Astrocyte of the spinal cord (primary cell): Measurements from ENCODE around the gene ZNF133.
"Not testable (repeated sequence)": the region's sequence is repeated elsewhere in the genome, so short reads cannot be mapped to it uniquely, and the experiment has no call there.

ENCODE experiments used
- DNase-seq: peaks from one replicate; pipeline ENCODE4 v3.0.0; 2011; ENCODE audit warnings: low read depth, low spot score
- H3K4me3 ChIP-seq: 2 replicates; pipeline ENCODE4 v1.5.1; 2011; ENCODE audit warnings: low read depth, mild to moderate bottlenecking, low read length, moderate library complexity
- CTCF ChIP-seq: IDR thresholded peaks from 2 replicates; pipeline ENCODE4 v1.5.1; 2012; ENCODE audit warnings: low read depth, mild to moderate bottlenecking, low read length, inconsistent platforms
- in situ Hi-C: cut with HindIII; loops from 2 replicates; pipeline ENCODE4 v1.10.0; 2017; ENCODE audit warnings: low sequenced_read_pairs

ZNF133 gene

GRCh38 chr20:18331694-18332093, 43.4 kb downstream of the ZNF133 start:
- peak; percentile 7 for DNase-seq
- TF ChIP-seq CTCF: no peak
- in situ Hi-C loops: no loop called here
- no peak overlapping the region for H3K4me3 ChIP-seq

GRCh38 chr20:18349749-18350148, 61.4 kb downstream of the ZNF133 start:
- H3K4me3 ChIP-seq, in situ Hi-C loops, DNase-seq: not testable (repeated sequence)

- in situ Hi-C loops: no loop called here
- TF ChIP-seq CTCF: no peak
- DNase-seq: no peak
- H3K4me3 ChIP-seq: no peak overlapping the region
Measured at GRCh38 chr20:18359854-18360253, 71.5 kb downstream of the ZNF133 start.

- TF ChIP-seq CTCF: no peak
- no peak for DNase-seq
- in situ Hi-C loops: no loop called here
- H3K4me3 ChIP-seq: no peak overlapping the region
Measured at GRCh38 chr20:18360635-18361034, 72.3 kb downstream of the ZNF133 start.

- in situ Hi-C loops: no loop called here
- DNase-seq: no peak
- TF ChIP-seq CTCF: no peak
- H3K4me3 ChIP-seq: no peak overlapping the region
Measured at GRCh38 chr20:18361678-18362077, 73.4 kb downstream of the ZNF133 start.

- no peak for TF ChIP-seq CTCF
- no peak for DNase-seq
- in situ Hi-C loops: no loop called here
- no peak overlapping the region for H3K4me3 ChIP-seq
Measured at GRCh38 chr20:18362916-18363315, 74.6 kb downstream of the ZNF133 start.

GRCh38 chr20:18363708-18364107, 75.4 kb downstream of the ZNF133 start:
- no peak overlapping the region for H3K4me3 ChIP-seq
- in situ Hi-C loops: no loop called here
- no peak for DNase-seq
- TF ChIP-seq CTCF: no peak
